GM12801 (cell line): ENCODE measurements around the gene STPG4.

Experiments
- TF ChIP-seq, protein P1 (sequence below): IDR thresholded peaks from one replicate; pipeline ENCODE4 v1.5.1; 2011; ENCODE audit warnings: control low read depth; ENCODE audit not compliant: insufficient read length; ENCODE audit errors: extremely low read depth

Gene STPG4

DNA sequence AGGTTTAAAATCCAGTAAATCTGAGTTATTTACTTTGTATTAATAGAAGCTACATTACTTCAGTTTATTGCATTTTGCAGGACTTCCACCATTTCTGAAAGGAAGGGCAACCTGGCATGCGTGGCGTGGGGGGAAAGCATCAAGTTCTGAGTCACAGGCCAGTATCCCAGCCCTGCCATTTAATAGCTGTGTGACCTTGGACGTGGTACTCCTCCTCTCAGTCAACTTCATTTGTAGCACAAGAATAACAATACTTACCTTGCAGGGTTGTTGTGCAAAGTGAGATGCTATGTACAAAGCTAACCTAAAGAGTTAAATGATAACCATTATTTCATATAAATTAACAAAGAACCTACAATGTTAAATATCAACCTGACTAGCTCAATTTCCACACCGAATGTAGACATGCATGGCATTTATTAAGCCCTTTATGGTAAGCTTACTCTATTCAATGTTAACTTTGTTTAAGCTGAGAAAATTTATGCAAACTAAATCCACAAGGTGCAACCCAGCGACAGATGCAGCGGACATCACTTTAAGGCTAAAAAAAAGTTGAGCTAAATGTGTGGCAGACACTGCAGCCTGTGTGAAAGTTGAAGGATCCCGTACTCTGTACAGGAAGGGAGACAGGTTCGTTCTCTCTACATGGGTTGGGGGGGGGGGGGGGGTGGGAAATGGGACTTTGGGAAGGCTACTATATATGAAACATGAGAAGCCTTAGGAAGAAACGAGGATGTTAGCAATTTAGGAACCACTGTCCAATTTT is 17.2 kb upstream of the STPG4 start:
- TF ChIP-seq, protein P1, sequence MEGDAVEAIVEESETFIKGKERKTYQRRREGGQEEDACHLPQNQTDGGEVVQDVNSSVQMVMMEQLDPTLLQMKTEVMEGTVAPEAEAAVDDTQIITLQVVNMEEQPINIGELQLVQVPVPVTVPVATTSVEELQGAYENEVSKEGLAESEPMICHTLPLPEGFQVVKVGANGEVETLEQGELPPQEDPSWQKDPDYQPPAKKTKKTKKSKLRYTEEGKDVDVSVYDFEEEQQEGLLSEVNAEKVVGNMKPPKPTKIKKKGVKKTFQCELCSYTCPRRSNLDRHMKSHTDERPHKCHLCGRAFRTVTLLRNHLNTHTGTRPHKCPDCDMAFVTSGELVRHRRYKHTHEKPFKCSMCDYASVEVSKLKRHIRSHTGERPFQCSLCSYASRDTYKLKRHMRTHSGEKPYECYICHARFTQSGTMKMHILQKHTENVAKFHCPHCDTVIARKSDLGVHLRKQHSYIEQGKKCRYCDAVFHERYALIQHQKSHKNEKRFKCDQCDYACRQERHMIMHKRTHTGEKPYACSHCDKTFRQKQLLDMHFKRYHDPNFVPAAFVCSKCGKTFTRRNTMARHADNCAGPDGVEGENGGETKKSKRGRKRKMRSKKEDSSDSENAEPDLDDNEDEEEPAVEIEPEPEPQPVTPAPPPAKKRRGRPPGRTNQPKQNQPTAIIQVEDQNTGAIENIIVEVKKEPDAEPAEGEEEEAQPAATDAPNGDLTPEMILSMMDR: no peak

DNA sequence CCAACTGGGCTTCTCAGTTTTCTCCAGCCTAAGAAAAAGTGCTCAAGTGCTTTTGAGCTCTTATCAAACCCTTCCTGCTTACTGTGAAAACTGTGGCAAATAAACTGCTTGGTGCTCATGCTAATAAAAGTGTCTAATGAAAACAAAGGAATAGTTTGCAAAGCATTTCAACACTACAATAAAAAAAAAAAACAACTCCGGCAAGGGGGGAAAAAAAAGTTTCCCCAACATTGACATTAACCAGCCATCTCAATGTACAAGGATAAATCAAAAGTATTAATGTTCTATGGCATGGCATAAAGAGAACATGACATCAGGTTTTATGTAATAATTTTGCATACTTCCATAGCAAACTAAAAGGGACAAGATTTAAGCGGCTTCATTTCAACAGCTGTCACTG is 14.7 kb upstream of the STPG4 start:
- TF ChIP-seq, protein P1: no peak

DNA sequence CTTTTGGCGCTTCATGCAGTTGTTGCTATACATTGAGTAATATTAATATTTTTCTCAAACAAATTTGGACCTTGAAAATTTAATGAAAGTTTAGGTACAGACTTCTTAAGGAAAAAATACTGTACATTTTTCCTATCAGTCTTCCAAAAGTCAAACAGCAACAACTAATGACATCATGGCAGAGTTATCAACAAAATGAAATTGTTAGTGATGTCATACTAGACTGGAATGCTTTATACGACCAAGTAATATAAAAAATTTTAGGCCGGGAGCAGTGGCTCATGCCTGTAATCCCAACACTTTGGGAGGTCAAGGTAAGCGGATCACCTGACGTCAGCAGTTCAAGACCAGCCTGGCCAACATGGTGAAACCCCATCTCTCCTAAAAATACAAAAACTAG is 12.0 kb upstream of the STPG4 start:
- TF ChIP-seq, protein P1: no peak

DNA sequence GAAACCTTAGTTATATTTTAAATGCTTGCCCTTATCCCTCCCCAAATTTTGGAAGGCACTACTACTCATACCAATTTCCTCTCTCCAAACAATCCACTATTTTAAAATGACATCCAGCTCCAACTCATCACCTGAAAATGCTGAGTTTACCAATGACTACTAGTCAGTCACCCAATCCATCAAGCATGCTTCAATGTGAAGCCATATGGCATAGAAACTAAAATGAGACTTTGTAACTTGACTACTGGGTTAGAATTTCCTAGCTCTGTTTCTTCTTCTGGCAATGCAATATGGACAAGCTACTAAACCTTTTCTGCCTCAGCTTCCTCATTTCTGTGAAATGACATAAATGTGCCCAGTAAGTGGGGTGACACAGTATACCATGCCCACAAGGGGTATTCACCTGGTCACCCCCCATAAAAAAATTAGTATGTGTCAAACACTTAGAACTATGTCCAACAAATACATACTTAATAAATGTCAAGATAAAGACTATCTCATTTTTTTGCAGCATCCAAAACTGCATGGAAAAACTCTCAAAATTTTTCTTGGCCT is 10.0 kb upstream of the STPG4 start:
- TF ChIP-seq, protein P1: no peak

DNA sequence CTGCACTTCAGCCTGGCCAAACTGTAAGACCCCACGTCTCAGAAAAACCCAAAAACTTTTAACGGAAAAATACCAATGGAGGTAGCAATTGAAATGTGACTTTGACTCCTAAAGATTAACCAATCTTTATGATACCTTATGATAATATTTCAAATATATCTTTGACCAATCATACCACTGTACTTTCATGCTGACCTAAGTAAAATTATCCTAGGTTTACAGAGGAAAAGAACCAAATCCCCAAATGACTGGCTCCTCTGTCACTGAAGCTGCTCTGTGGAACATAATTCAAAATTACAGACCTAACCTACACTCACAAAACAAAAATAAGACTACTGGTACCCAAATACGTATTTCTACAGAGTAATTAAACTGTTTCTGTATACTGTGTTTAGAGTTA is 7.7 kb upstream of the STPG4 start:
- TF ChIP-seq, protein P1: no peak

DNA sequence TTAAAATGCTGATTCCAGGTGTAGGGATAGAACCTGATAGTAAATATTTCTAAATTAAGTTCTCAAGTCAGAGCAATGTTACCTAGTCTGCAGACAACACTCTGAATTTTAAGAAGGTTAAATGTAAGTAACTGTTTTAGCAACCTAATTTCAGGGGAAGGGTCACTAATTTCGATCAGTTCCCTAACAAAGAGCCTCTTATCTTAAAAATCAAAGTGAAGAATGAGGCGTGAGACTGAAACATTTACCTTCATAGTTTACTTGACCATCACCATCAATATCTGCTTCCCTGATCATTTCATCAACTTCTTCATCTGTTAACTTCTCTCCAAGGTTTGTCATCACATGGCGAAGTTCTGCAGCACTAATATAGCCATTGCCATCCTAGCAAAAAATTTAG is 6.4 kb upstream of the STPG4 start:
- TF ChIP-seq, protein P1: no peak

DNA sequence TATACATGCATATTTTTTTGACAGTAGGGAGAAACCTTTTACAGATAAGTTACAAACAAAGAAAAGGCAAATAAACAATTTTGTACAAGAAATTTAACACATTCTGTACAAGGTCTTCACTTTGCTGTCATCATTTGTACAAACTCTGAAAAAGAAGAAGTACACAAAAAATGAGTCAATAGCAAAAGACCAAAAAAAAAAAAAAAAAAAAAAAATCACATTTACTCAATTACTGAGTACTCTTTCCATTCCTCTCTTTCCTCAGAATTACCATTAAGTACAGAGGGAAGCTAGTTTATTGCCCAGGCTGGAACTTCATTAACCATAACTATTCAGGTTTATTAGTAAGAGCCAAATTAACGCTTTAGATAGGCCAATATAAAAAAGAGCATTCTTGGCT is 5.6 kb upstream of the STPG4 start:
- TF ChIP-seq, protein P1: no peak
